Measurements from ENCODE around the gene CCDC110.

CCDC110 gene

DNA sequence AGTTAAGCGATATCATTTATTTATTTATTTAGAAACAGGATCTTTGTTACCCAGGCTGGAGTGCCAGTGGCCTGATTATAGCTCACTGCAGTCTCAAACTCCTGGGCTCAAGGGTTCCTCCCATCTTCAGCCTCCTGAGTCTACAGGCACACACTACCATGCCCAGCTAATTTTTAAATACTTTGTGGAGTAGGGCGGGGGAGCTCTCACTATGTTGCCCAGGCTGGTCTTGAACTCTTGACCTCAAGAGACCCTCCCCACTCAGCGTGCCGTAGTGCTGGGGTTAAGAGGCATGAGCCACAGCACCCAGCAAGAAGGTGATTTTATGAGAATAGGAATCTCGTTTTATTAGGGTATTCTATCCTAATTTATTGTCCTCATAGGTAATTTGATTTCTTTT lies 41.9 kb downstream of the CCDC110 start:
- Histone ChIP-seq H3K27me3 (ENCODE audit: control insufficient read depth, insufficient read depth, low read length) (no peaks in the 10 kb centered on the region), H3K36me3 (ENCODE audit: control insufficient read depth, insufficient read depth, low read length) (no peaks in the 10 kb centered on the region), H3K79me2 (peaks cover 8% of the 10 kb centered on the region), H3K4me1 (peaks cover 2% of the 10 kb centered on the region), H3K9ac (no peak overlapping the region), H3K27ac (no peak overlapping the region), H3K4me2 (ENCODE audit: low read length) (no peak overlapping the region), H3K9me3 (ENCODE audit: control insufficient read depth, low read length) (no peaks in the 10 kb centered on the region), H2AFZ (no peak overlapping the region), H3K4me3 (ENCODE audit: low read depth, low read length) (no peak overlapping the region)
- TF ChIP-seq, protein P1, sequence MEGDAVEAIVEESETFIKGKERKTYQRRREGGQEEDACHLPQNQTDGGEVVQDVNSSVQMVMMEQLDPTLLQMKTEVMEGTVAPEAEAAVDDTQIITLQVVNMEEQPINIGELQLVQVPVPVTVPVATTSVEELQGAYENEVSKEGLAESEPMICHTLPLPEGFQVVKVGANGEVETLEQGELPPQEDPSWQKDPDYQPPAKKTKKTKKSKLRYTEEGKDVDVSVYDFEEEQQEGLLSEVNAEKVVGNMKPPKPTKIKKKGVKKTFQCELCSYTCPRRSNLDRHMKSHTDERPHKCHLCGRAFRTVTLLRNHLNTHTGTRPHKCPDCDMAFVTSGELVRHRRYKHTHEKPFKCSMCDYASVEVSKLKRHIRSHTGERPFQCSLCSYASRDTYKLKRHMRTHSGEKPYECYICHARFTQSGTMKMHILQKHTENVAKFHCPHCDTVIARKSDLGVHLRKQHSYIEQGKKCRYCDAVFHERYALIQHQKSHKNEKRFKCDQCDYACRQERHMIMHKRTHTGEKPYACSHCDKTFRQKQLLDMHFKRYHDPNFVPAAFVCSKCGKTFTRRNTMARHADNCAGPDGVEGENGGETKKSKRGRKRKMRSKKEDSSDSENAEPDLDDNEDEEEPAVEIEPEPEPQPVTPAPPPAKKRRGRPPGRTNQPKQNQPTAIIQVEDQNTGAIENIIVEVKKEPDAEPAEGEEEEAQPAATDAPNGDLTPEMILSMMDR (IDR thresholded peaks at IDR 0.05) = no peak

GRCh38 chr4:185426960-185427688 lies 44.4 kb downstream of the CCDC110 start:
- Histone ChIP-seq H3K4me1 (peaks cover 3% of the 10 kb centered on the region), H2AFZ (no peak overlapping the region), H3K27me3 (ENCODE audit: control insufficient read depth, insufficient read depth, low read length) (no peaks in the 10 kb centered on the region), H3K36me3 (ENCODE audit: control insufficient read depth, insufficient read depth, low read length) (no peaks in the 10 kb centered on the region), H3K4me3 (ENCODE audit: low read depth, low read length) (no peak overlapping the region), H3K27ac (no peak overlapping the region), H3K9me3 (ENCODE audit: control insufficient read depth, low read length) (no peaks in the 10 kb centered on the region), H3K9ac (no peak overlapping the region), H3K79me2 (peaks cover 10% of the 10 kb centered on the region), H3K4me2 (ENCODE audit: low read length) (no peak overlapping the region)
- TF ChIP-seq, protein P1 (IDR thresholded peaks at IDR 0.05) = no peak

- H3K79me2 ChIP-seq = peaks cover 10% of the 10 kb centered on the region
- peak within 1 kb of the TSS; percentile 98 for H3K4me3 ChIP-seq (ENCODE audit: low read depth, low read length)
- H3K27me3 ChIP-seq (ENCODE audit: control insufficient read depth, insufficient read depth, low read length) = no peaks in the 10 kb centered on the region
- TF ChIP-seq, protein P1 (IDR thresholded peaks at IDR 0.05) = no peak
- peak within 1 kb of the TSS; percentile 83 for H3K4me2 ChIP-seq (ENCODE audit: low read length)
- peak within 1 kb of the TSS; percentile 87 for H3K9ac ChIP-seq
- no peaks in the 10 kb centered on the region for H3K36me3 ChIP-seq (ENCODE audit: control insufficient read depth, insufficient read depth, low read length)
- H3K27ac ChIP-seq = peak within 1 kb of the TSS; percentile 97
- H2AFZ ChIP-seq = peak within 1 kb of the TSS; percentile 94
- no peaks in the 10 kb centered on the region for H3K9me3 ChIP-seq (ENCODE audit: control insufficient read depth, low read length)
- peaks cover 3% of the 10 kb centered on the region for H3K4me1 ChIP-seq
Measured at GRCh38 chr4:185425647-185426352, 45.7 kb downstream of the CCDC110 start, which contains the start of gene UFSP2. Gene UFSP2 (minus strand): TSS chr4:185425964. CDS start chr4:185425868, 96 bp downstream.

- no peaks in the 10 kb centered on the region for H3K36me3 ChIP-seq (ENCODE audit: control insufficient read depth, insufficient read depth, low read length)
- H3K27ac ChIP-seq = peak overlapping the region; percentile 97
- H3K9me3 ChIP-seq (ENCODE audit: control insufficient read depth, low read length) = no peaks in the 10 kb centered on the region
- peak overlapping the region; percentile 94 for H2AFZ ChIP-seq
- TF ChIP-seq, protein P1 (IDR thresholded peaks at IDR 0.05) = no peak
- H3K4me1 ChIP-seq = peaks cover 3% of the 10 kb centered on the region
- H3K4me3 ChIP-seq (ENCODE audit: low read depth, low read length) = peak overlapping the region; percentile 98
- H3K9ac ChIP-seq = peak overlapping the region; percentile 87
- H3K4me2 ChIP-seq (ENCODE audit: low read length) = peak overlapping the region; percentile 83
- peaks cover 10% of the 10 kb centered on the region for H3K79me2 ChIP-seq
- no peaks in the 10 kb centered on the region for H3K27me3 ChIP-seq (ENCODE audit: control insufficient read depth, insufficient read depth, low read length)
Measured at GRCh38 chr4:185424905-185425646, 46.5 kb downstream of the CCDC110 start.
